Lung (tissue), 12 donors: ENCODE measurements around the gene HLX. TPM values are rescaled to one million over a fixed set of nuclear protein-coding genes. Genes with fewer than 3 reads are reported as not detected.

ENCODE experiments used
- ATAC-seq: fragments of 200-7000 bp; cut with Tn5 transposase; one replicate; pipeline ENCODE4 v1.9.1; 2020; ENCODE audit warnings: moderate number of reproducible peaks; ENCODE audit not compliant: insufficient read depth, low FRiP score
- DNase-seq, 3 donors: peaks; one replicate each; pipeline ENCODE4 v3.0.0-alpha.2; 2013 to 2017
- H3K27ac ChIP-seq, 2 donors: one replicate each; pipeline ENCODE4 v1.5.1; 2013; ENCODE audit warnings: mild to moderate bottlenecking in 2 of 2, moderate library complexity in 2 of 2, control low read depth in 1 of 2, inconsistent platforms in 1 of 2, low read depth in 1 of 2, low read length in 1 of 2
- H3K27me3 ChIP-seq, 3 donors: one replicate each; pipeline ENCODE4 v1.5.1; 2013; ENCODE audit warnings: low read length in 2 of 3; ENCODE audit not compliant: control insufficient read depth in 3 of 3, insufficient read depth in 3 of 3
- H3K36me3 ChIP-seq, 4 donors: one replicate each; pipeline ENCODE4 v1.5.1; 2013; ENCODE audit warnings: low read length in 4 of 4, mild to moderate bottlenecking in 1 of 4, moderate library complexity in 1 of 4; ENCODE audit not compliant: control insufficient read depth in 4 of 4, insufficient read depth in 4 of 4
- H3K4me1 ChIP-seq, 5 donors: one replicate each; pipeline ENCODE4 v1.5.1; 2013; ENCODE audit warnings: low read length in 5 of 5, mild to moderate bottlenecking in 2 of 5, moderate library complexity in 1 of 5; ENCODE audit not compliant: control insufficient read depth in 5 of 5, insufficient read depth in 5 of 5
- H3K4me3 ChIP-seq: one replicate; pipeline ENCODE4 v1.5.1; 2013; ENCODE audit warnings: mild to moderate bottlenecking, control low read depth, moderate library complexity
- H3K9ac ChIP-seq, 2 donors: one replicate each; pipeline ENCODE4 v1.5.1; 2013; ENCODE audit warnings: low read length in 2 of 2, control low read depth in 1 of 2; ENCODE audit not compliant: insufficient read depth in 1 of 2
- H3K9me3 ChIP-seq, 4 donors: one replicate each; pipeline ENCODE4 v1.5.1; 2013; ENCODE audit warnings: low read length in 3 of 4, mild to moderate bottlenecking in 1 of 4, moderate library complexity in 1 of 4; ENCODE audit not compliant: control insufficient read depth in 4 of 4, insufficient read depth in 3 of 4
- WGBS, 2 donors: extraction: QIAGEN DNeasy Blood & Tissue Kit; methylation state at CpG; one replicate each; pipeline ENCODE4 v1.1.7; 2013; 5-methylcytosine and 5-hydroxymethylcytosine counted together
- polyA plus RNA-seq, 2 donors: library from polyadenylated mRNA; stranded (reverse); fragments of 200-250 nt; gene quantifications; one replicate each; pipeline ENCODE4 v1.2.1, GENCODE V29; 2013
- total RNA-seq, 2 donors: library from RNA; depleted of rRNA in 1 of 2; stranded (reverse); fragments of >200 nt in 1 of 2; gene quantifications; one replicate each; pipeline ENCODE4 v1.2.1, GENCODE V29; 2014 to 2021
- TF ChIP-seq, protein P1 (sequence below): IDR thresholded peaks from 2 replicates; pipeline ENCODE4 v1.5.1; 2012; ENCODE audit warnings: mild to moderate bottlenecking; ENCODE audit errors: control extremely low read depth, extremely low read depth
- donor health status: control.
- donor health status: control.
- donor health status: Bipolar disorder and iron deficiency.
- donor health status: healthy.
- donor health status: DM: yes; HTN: yes; CAD: no.

Gene HLX
- total and polyA plus RNA-seq, 4 donors: 14.8 to 36.7 (median 25.7) TPM

DNA sequence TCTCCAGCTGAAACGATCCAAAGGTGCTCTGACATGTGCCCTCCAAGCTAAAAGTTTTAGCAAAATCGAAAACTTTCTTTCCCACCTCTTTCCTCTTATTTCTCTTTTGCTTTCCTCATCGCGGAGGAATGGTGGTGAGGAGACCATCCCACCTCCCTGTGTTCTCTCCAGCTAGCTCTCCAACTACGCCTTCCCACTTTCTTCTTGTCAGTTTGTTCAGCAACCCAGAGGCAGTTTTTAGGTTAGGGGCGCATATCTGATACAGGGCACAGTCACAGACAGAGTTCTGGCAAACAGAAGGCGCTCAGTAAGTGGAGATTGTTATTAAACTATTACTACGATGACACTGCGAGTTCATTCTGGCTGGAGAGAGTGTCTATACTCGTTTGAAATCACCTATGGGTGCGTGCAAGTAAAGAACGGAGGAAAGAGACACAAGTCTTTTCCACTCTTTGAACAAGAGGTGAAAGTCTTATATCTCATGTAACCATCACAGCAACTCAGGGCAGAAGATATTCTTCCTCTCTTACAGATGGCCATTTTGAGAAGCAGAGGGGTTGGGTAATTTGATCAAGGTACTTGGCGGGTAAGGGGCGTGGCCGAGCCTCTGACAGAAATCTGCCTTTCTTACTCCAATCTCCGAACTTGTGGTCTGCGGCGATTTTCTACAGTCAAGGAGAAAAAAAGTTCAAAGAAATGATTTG lies 13.9 kb downstream of the HLX start:
- Histone ChIP-seq H3K9ac (no peak overlapping the region), H3K27ac (no peak overlapping the region), H3K4me3 (no peak overlapping the region), H3K4me1 (peaks cover 0 to 12% (median 0%) of the 10 kb centered on the region in 5 donors), H3K27me3 (peaks cover 0 to 86% (median 65%) of the 10 kb centered on the region in 3 donors), H3K9me3 (peaks cover 0 to 24% (median 0%) of the 10 kb centered on the region in 4 donors), H3K36me3 (no peaks in the 10 kb centered on the region)
- 35 to 51% methylated on average over 18 of the region's 18 CpGs for WGBS, 2 donors
- ATAC-seq (no peak), DNase-seq (peak in 1 of 3 donors; percentile 28)
- TF ChIP-seq, protein P1, sequence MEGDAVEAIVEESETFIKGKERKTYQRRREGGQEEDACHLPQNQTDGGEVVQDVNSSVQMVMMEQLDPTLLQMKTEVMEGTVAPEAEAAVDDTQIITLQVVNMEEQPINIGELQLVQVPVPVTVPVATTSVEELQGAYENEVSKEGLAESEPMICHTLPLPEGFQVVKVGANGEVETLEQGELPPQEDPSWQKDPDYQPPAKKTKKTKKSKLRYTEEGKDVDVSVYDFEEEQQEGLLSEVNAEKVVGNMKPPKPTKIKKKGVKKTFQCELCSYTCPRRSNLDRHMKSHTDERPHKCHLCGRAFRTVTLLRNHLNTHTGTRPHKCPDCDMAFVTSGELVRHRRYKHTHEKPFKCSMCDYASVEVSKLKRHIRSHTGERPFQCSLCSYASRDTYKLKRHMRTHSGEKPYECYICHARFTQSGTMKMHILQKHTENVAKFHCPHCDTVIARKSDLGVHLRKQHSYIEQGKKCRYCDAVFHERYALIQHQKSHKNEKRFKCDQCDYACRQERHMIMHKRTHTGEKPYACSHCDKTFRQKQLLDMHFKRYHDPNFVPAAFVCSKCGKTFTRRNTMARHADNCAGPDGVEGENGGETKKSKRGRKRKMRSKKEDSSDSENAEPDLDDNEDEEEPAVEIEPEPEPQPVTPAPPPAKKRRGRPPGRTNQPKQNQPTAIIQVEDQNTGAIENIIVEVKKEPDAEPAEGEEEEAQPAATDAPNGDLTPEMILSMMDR: no peak

DNA sequence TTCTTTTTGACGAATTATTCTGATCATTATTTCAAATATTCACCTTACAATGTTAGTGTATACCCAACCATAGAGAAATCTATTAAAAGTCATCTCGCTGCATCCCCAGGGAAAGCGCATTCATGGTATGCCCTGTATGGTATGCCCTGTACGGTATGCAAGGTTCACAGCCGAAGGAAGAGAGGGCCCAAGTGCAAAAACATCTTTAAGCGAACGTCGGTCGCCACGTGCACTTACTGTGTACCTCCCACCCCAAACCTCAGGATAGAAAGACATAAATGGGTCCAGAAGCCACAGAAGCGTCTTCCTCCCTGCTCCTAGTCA lies 14.4 kb downstream of the HLX start:
- H3K9me3 ChIP-seq: peaks cover 0 to 21% (median 0%) of the 10 kb centered on the region in 4 donors
- H3K4me3 ChIP-seq: no peak overlapping the region
- DNase-seq: no peak
- H3K27ac ChIP-seq: no peak overlapping the region
- TF ChIP-seq, protein P1: no peak
- H3K4me1 ChIP-seq: peaks cover 0 to 12% (median 0%) of the 10 kb centered on the region in 5 donors
- no peak overlapping the region for H3K9ac ChIP-seq
- peaks cover 0 to 81% (median 60%) of the 10 kb centered on the region in 3 donors for H3K27me3 ChIP-seq
- WGBS, 2 donors: 18 to 44% methylated on average over 11 of the region's 11 CpGs
- no peak for ATAC-seq
- H3K36me3 ChIP-seq: no peaks in the 10 kb centered on the region

DNA sequence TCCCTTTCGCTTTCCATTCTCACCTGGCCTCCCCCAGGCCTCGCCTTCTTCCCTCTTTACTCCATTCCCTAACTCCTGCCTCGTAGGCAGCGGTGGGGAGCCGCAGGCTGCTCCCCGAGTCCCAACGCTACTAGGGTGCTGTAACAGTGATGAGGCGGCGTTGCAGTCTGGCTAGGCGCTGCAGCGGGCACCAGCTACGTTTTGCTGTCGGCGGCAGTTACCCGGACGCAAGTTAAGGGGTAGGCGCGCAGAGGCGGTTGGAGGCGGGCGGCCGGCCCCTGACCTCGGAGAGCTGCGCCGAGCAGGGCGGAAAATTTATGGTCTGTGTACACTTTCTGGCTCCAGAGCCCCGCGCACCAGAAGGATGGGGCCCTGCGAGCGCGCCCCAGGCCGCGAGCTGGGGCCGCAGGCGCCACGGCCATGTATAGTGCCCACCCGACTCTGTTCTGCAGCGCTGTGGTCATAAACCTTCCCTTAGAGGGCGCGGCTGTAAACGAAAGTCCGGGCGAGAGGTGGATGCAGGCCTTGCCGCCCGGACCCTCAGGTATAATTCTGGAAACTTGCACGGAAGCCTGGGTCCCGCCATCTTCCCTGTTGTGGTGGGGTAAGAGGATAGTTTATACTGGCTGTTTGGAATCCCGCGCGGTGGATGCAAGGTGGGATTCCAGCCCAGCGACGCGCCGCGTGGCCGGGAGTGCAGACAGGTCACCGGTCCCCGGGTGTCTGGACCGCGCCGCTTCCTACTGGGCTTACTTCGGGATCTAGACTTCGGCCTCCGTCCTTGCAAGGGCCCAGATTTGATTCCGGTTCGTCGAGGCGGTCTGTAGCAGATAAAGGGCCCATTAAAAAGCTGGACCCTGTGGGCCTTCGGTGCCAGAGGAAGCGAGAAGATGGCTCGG lies 15.0 kb downstream of the HLX start:
- ATAC-seq (peak; percentile 48), DNase-seq (peak; percentile 37 to 56 (median 50))

More for the DNA sequence above, 15.0 kb downstream of the HLX start:
- Histone ChIP-seq H3K9me3 (peaks cover 0 to 20% (median 0%) of the 10 kb centered on the region in 4 donors), H3K27ac (no peak overlapping the region), H3K36me3 (no peaks in the 10 kb centered on the region), H3K27me3 (peaks cover 0 to 75% (median 56%) of the 10 kb centered on the region in 3 donors), H3K4me3 (no peak overlapping the region), H3K4me1 (peaks cover 0 to 12% (median 0%) of the 10 kb centered on the region in 5 donors), H3K9ac (no peak overlapping the region)
- 30 to 31% methylated on average over 71 of the region's 71 CpGs for WGBS, 2 donors
- TF ChIP-seq, protein P1: no peak
